Left renal pelvis (tissue), 4 donors: ENCODE measurements around the gene KIF19. TPM values are rescaled to one million over a fixed set of nuclear protein-coding genes. Genes with fewer than 3 reads are reported as not detected.
"Not testable (repeated sequence)": the region's sequence is repeated elsewhere in the genome, so short reads cannot be mapped to it uniquely, and the experiment has no call there.

Source experiments
- DNase-seq, 4 donors: peaks; one replicate each; pipeline ENCODE4 v3.0.0-alpha.2; 2013; ENCODE audit warnings: low read depth in 4 of 4, low spot score in 3 of 4
- polyA plus RNA-seq, 4 donors: library from polyadenylated mRNA; unstranded; fragments of 120-200 nt; gene quantifications; one replicate each; pipeline ENCODE4 v1.2.1, GENCODE V29; 2013; ENCODE audit not compliant: insufficient read length in 4 of 4

Gene KIF19
- polyA plus RNA-seq, 4 donors, result 0.36 to 2.1 (median 0.85) TPM

DNA sequence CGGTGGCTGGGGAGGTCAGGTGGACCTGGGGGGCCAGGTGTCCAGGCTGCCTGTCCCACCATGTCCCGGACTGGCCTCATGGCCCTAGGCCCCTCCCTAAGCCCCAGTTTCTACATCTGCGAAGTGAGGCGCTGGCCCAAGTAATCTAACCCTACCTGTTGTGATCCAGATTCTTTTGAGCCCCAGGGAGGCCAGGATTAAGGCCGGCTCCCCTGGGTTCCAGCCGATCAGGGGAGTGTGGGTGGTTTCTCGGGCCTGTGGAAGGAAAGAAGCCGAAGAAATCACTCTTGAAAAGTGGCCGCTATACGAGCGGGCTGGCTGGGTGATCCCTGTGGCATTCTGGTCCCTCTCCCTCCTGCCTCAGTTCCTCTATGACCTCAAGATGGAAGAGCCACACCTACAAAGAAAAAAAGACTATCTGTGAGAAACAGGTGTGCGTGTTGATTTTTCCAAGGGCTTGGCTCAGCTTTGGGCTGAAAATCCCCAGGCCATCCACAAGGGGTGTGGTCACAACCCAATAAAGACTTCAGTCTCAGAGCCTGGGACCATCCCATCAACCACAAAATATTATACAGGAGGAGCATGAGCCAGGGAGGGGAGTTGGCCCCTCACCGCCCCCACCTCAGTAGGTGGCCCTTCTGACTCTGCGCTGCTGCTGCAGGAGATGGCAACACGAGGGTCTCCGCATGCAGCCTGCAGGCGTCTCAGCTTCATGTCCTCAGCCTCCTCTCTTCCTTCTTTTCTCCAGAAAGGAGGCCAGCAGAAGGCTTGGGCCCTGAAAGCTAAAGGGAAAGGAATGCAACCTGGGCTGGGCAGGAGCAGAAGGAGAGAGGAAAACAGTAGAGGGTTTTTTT, 61.6 kb downstream of the KIF19 start:
- DNase-seq, result no peak

DNA sequence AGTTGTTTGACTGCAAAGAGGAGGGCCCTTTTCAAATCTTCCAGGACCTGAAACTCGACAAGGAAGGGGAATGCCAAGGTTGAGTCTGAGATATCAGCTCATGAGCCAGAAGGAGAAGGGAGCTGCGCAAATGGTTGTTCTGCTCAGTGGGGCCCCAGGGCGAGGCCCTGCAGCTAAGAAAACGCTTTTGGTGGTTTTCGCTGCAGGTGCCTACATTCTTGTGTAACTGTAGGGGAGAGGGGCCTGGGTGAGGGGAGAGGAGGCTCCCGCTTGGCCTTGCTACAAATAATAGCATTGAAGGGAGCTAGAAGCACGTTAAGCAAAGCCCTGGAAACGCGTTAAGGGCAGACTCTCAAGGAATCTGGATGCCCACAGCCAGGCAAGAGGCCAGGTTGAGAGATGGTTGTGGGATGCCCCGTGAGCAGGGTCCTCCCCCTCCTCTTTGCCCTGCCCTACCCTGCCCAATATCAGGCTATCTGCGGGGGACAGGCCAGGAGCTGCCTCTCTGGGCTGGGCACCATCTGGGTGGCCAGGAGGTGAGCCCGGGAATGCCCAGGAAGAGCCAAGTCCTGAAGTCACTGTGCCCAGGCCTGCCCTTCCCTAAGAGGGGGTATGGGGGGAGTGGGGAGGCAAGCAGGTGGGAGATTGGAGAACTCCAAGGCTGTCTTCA, 63.2 kb downstream of the KIF19 start:
- DNase-seq, result no peak

DNA sequence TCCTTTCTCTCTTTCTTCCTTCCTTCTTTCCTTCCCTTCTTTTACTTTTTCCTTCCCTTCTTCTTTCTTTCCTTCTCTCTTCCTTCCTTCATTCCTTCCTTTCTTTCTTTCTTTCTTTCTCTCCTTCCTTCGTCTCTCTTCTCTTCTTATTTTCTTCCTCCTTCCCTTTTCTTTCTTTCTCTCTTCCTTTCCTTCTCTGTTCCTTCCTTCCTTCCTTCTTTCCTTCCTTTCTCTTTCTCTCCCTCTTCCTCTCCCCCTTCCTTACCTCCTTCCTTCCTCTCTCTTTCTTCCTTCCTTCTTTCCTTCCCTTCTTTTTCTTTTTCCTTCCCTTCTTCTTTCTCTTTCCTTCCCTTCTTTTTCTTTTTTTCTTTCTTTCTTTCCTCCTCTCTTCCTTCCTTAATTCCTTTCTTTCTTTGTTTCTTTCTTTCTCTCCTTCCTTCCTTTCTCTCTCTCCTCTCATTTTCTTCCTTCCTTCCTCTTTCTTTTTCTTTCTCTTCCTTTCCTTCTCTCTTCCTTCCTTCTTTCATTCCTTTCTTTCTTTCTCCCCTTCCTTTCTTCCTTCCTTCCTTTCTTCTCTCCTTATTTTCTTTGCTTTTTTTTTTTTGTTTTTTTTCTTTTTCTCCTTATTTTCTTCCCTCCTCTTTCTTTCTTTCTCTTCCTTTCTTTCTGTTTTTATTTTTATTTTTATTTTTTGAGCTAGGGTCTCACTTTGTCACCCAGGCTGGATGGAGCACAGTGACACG, 64.1 kb downstream of the KIF19 start:
- DNase-seq, result no peak

DNA sequence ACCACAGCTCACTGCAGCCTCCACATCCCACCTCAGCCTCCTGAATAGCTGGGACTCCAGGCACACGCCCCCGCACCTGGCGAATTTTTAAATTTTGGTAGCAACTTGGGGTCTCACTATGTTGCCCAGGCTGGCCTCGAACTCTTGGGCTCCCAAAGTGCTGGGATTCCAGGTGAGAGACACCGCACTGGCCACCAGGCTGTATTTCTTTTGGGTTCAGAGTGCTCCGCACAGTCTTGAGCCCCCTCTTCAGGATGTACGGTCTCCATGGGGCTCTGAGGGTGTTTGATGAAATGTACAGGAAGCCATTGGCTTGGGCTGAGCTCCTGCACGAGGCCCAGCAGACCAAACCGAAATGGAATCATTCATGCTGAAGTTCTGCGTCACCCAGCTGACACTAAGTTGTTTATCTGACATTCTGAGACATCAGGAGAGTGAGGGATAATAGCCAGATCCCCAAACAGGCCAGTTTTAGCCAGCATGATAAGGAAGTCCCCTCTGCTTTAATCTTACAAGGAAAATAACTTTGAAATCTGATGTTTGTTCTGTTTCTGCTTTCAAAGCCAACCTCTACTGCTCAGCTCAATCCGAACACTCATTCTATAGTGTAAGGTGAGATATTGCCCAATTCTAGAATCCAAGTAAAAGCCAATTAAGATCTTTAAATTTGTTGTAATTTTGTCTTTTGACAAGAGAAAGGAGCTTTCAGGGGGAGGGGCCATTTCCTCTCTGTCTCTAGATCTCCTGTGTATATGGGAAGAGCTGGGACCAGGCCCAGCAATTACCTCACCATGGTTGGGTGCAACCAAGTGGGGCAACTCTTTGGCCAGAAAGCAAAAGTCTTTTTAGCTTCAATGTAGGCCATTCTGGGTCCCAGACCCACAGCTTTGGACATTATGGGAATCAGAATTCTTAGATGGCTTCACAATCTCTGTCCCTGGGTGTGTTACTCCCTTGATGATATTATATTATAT, 64.9 kb downstream of the KIF19 start:
- DNase-seq, result no peak

- DNase-seq, result no peak
These were observed 65.7 kb downstream of the KIF19 start for GRCh38 chr17:74391771-74392170.

GRCh38 chr17:74392848-74393247, 66.8 kb downstream of the KIF19 start:
- DNase-seq, result no peak

DNA sequence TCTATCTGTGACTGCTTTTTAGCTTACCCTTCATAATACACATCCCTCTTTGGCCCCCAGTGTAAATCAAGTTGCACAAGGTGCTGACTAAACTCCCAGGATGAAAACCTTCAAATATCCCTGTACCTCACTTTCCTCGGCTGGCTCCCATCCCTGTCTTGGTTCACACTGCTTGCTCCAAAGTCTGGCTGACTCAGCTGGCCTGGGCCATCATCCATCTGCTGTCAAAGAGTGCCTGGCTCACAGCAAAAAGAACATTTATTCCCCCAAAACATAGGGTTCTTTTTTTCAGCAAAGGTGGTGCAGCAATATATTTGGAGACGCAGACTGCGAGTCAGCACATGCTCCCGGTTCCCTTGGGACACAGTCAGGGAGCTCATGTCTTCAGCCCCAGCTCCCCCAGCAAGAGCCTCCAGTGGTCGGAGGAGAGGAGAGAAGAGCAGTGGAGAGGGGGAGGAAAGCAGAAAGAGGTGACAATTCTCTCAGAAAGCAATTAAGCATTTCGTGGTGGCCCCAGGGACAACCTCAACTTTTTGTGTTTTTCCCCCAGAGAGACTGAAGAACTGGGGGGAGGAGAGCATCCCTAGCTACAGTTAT, 67.4 kb downstream of the KIF19 start:
- DNase-seq, result no peak

GRCh38 chr17:74394275-74394950, 68.4 kb downstream of the KIF19 start:
- DNase-seq, result no peak

DNA sequence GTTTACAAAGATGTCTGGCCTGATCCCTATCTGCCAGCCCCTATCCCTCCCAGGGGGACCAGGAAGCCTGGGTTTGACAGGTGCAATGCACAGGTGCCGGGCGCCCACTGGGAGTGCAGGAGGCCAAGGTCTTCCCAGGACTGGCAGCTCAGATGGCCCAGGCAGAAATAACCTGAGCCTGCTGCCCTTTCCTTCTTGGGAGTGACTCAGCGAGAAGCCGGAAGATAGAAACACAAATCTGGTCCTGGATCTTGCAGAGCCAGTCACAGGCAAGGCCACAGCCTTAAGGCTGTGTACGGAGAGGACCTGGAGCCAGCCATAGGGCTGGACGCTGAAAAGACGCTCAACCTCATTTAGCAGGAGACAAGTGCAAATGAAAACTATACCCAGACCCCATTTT, 69.0 kb downstream of the KIF19 start:
- DNase-seq, result no peak

- DNase-seq, result no peak
These were observed 70.5 kb downstream of the KIF19 start for GRCh38 chr17:74396567-74396966.

- no peak for DNase-seq
These were observed 76.0 kb downstream of the KIF19 start for GRCh38 chr17:74402048-74402447.

- no peak for DNase-seq
These were observed 77.6 kb downstream of the KIF19 start for GRCh38 chr17:74403512-74404137.

GRCh38 chr17:74404218-74404617, 78.2 kb downstream of the KIF19 start:
- no peak for DNase-seq

- DNase-seq, result no peak
These were observed 78.8 kb downstream of the KIF19 start for GRCh38 chr17:74404789-74405188.

DNA sequence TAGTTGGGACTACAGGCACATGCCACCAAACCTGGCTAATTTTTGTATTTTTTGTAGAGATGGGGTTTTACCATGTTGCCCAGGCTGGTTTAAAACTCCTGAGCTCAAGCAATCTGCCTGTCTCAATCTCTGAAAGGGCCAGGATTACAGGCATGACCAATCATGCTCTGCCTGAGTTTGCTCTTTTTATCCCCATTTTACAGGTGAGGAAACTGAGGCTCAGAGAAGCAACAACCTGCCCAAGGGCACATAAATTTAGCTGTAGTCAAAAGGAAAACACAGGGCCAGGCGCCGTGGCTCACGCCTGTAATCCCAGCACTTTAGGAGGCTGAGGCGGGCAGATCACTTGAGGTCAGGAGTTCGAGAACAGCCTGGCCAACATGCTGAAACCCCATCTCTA, 79.3 kb downstream of the KIF19 start:
- DNase-seq, result not testable (repeated sequence)
